Panc1 (cell line): ENCODE measurements around the gene EPS8L2. TPM values are rescaled to one million over a fixed set of nuclear protein-coding genes. Genes with fewer than 3 reads are reported as not detected.
A peak's percentile ranks its signal among the peaks of the same experiment; 100 is the strongest.

Source experiments
- ATAC-seq: fragments of 200-7000 bp; cut with Tn5 transposase; 2 replicates; pipeline ENCODE4 v1.9.1; 2020; ENCODE audit warnings: mild to moderate bottlenecking, moderate library complexity
- BruUV-seq: library from RNA; stranded (reverse); fragments of 400-500 nt; replicated peaks from 2 replicates; lab custom pipeline; 2021; lab: Mats Ljungman, UMichigan
- CTCF ChIA-PET: fragments of 300-600 bp; sonication (Branson Sonifier 250); formaldehyde crosslinking; loops from one replicate; lab custom pipeline; 2022; ENCODE audit warnings: antibody characterized with exemption; lab: Charles Lee
- POLR2A ChIA-PET: fragments of 300-600 bp; sonication (Branson Sonifier 250); formaldehyde crosslinking; loops from one replicate; lab custom pipeline; 2022; ENCODE audit warnings: antibody characterized with exemption; lab: Charles Lee
- DNase-seq: peaks from one replicate; pipeline ENCODE4 v3.0.0-alpha.2; 2010; ENCODE audit warnings: low read depth, low spot score
- H3K27ac ChIP-seq: 2 replicates; pipeline ENCODE4 v1.5.1; 2011; ENCODE audit warnings: mild to moderate bottlenecking, low read length, inconsistent platforms
- H3K27me3 ChIP-seq: fragments of 200-500 bp; sonication (Bioruptor generic); 2 replicates; pipeline ENCODE4 v1.6.0; 2014; ENCODE audit warnings: low read length, inconsistent platforms; ENCODE audit not compliant: control insufficient read depth, insufficient read depth
- H3K36me3 ChIP-seq: fragments of 200-500 bp; sonication (Bioruptor generic); 2 replicates; pipeline ENCODE4 v1.5.1; 2014; ENCODE audit warnings: inconsistent platforms, mild to moderate bottlenecking, low read length, moderate library complexity; ENCODE audit not compliant: control insufficient read depth, insufficient read depth
- H3K4me1 ChIP-seq: 2 replicates; pipeline ENCODE4 v1.5.1; 2011; ENCODE audit warnings: inconsistent platforms, mild to moderate bottlenecking, low read length, moderate library complexity; ENCODE audit not compliant: control insufficient read depth, insufficient read depth
- H3K4me3 ChIP-seq, 2 experiments: 2 replicates each; pipeline ENCODE4 v1.5.1; 2011 to 2012; ENCODE audit warnings: low read depth in 2 of 2, low read length in 2 of 2, mild to moderate bottlenecking in 2 of 2, inconsistent platforms in 1 of 2, moderate library complexity in 1 of 2
- H3K9me3 ChIP-seq: fragments of 200-500 bp; sonication (Bioruptor generic); 2 replicates; pipeline ENCODE4 v1.5.1; 2014; ENCODE audit warnings: low read depth, mild to moderate bottlenecking, inconsistent platforms, low read length, moderate library complexity; ENCODE audit not compliant: control insufficient read depth, insufficient read depth
- CTCF ChIP-seq: fragments of 450-650 bp; IDR thresholded peaks from 2 replicates; pipeline ENCODE4 v1.5.1; 2017; ENCODE audit warnings: mild to moderate bottlenecking
- POLR2AphosphoS5 ChIP-seq: IDR thresholded peaks from 2 replicates; pipeline ENCODE4 v1.6.1; 2012; ENCODE audit warnings: mild to moderate bottlenecking, low read depth, low read length, moderate library complexity
- REST ChIP-seq, 2 experiments: IDR thresholded peaks; 2 replicates each; pipeline ENCODE4 v1.6.1; 2011 to 2012; ENCODE audit warnings: low read depth in 2 of 2, control low read depth in 1 of 2, low read length in 1 of 2, mild to moderate bottlenecking in 1 of 2, moderate library complexity in 1 of 2; ENCODE audit not compliant: insufficient read depth in 1 of 2
- SIN3A ChIP-seq: IDR thresholded peaks from 2 replicates; pipeline ENCODE4 v1.6.1; 2012; ENCODE audit warnings: low read depth, mild to moderate bottlenecking, low read length, moderate library complexity, borderline replicate concordance; ENCODE audit not compliant: insufficient read depth
- TCF7L2 ChIP-seq: IDR thresholded peaks from 2 replicates; pipeline ENCODE4 v1.6.1; 2011; ENCODE audit warnings: mild to moderate bottlenecking, low read depth, low read length, inconsistent platforms
- in situ Hi-C: cut with HindIII; loops from 2 replicates; pipeline ENCODE4 v1.10.0; 2016; ENCODE audit warnings: low sequenced_read_pairs, low pct_unique_long_range_greater_than_20kb
- intact Hi-C: fragments of 100-400 bp; cut with micrococcal nuclease; formaldehyde crosslinking; loops from one replicate; pipeline ENCODE4 v1.10.0; 2022; ENCODE audit not compliant: unreplicated experiment
- total RNA-seq: library from RNA; stranded (reverse); gene quantifications from one replicate; pipeline ENCODE4 v1.2.1, GENCODE V29; 2021; ENCODE audit not compliant: unreplicated experiment

EPS8L2 gene
- total RNA-seq, 1 experiment from 2014 or later, result 256 TPM

- H3K27ac ChIP-seq, result peak overlapping the region; percentile 46
- no peaks in the 10 kb centered on the region for H3K27me3 ChIP-seq
- ATAC-seq (no peak), DNase-seq (no peak)
- BruUV-seq, result no TSS peak
- no peaks in the 10 kb centered on the region for H3K9me3 ChIP-seq
- no peaks in the 10 kb centered on the region for H3K36me3 ChIP-seq
- H3K4me1 ChIP-seq, result peaks cover 48% of the 10 kb centered on the region
- CTCF ChIA-PET, result interaction anchor here (0.7 kb wide), 1 partner anchor 683 kb away, joined by 13 read pairs; no protein-coding TSS in a partner anchor
- intact Hi-C loops (no loop called here), in situ Hi-C loops (no loop called here)
- TF ChIP-seq CTCF (no peak), TCF7L2 (no peak), REST (IDR thresholded peaks at IDR 0.05; ENCODE audit: insufficient read depth in 1 of 2, low read depth in 2 of 2, low read length in 1 of 2) (no peak), SIN3A (no peak), POLR2AphosphoS5 (no peak)
- H3K4me3 ChIP-seq, result peak overlapping the region; percentile 48 to 78
- POLR2A ChIA-PET, result no interaction called here
These were observed 12.6 kb upstream of the EPS8L2 start for GRCh38 chr11:693415-693831.

- DNase-seq, result no peak
- Histone ChIP-seq H3K9me3 (no peaks in the 10 kb centered on the region), H3K4me3 (peak overlapping the region; percentile 48 to 78), H3K4me1 (peaks cover 54% of the 10 kb centered on the region), H3K27ac (peak overlapping the region; percentile 46), H3K36me3 (no peaks in the 10 kb centered on the region), H3K27me3 (no peaks in the 10 kb centered on the region)
- CTCF ChIA-PET, result interaction anchor here (0.7 kb wide), 1 partner anchor 683 kb away, joined by 13 read pairs; no protein-coding TSS in a partner anchor
- BruUV-seq, result no TSS peak
- POLR2A ChIA-PET, result interaction anchor here (0.5 to 0.6 kb wide), 3 partner anchors 55 to 338 kb away, joined by 4 read pairs; no protein-coding TSS in a partner anchor
- intact Hi-C loops, result no loop called here
- in situ Hi-C loops, result no loop called here
- ATAC-seq, result no peak
- TF ChIP-seq TCF7L2, result no peak
- TF ChIP-seq CTCF, result no peak
- peak; percentile 48; the same call in 1 of the 2 replicates for TF ChIP-seq POLR2AphosphoS5
- TF ChIP-seq REST (IDR thresholded peaks at IDR 0.05; ENCODE audit: insufficient read depth in 1 of 2, low read depth in 2 of 2, low read length in 1 of 2), result peak in 1 of 2 experiments; percentile 23; a peak in 1 of 4 replicates
- TF ChIP-seq SIN3A, result no peak
These were observed 12.0 kb upstream of the EPS8L2 start for GRCh38 chr11:693887-694562.
